ENCODE measurements around the gene TAS2R31. TPM values are rescaled to one million over a fixed set of nuclear protein-coding genes. Genes with fewer than 3 reads are reported as not detected.

The TAS2R31 gene
- total and polyA plus RNA-seq, 2 of the 4 experiments (the other 2 are of a cell fraction): 0.24 to 4.3 TPM

- no peak overlapping the region for H3K18ac ChIP-seq (ENCODE audit: low read depth, low read length)
- H3K4me3 ChIP-seq (ENCODE audit: insufficient read depth, low read depth, low read length): no peak overlapping the region
- H3K23ac ChIP-seq (ENCODE audit: low read depth, low read length): no peak overlapping the region
- H3K9ac ChIP-seq (ENCODE audit: low read depth, low read length): no peak overlapping the region
- dilution Hi-C loops (cut with HindIII; ENCODE audit: low sequenced_read_pairs, unreplicated experiment): no loop called here
- ChIA-PET POLR2A (ENCODE audit: unreplicated experiment) (no interaction called here), CTCF (no interaction called here)
- no peak overlapping the region for H2AK9ac ChIP-seq (replicated peaks; ENCODE audit: low read depth, low read length, poor library complexity)
- no TSS peak for BruUV-seq (replicated peaks)
- no peak overlapping the region for H2BK5ac ChIP-seq (ENCODE audit: low read depth, low read length, poor library complexity, severe bottlenecking)
- ATAC-seq (ENCODE audit: low read depth) (peak; percentile 59), DNase-seq (peak; percentile 64)
- no peaks in the 10 kb centered on the region; the same call in 1 of the 2 replicates for H3K4me1 ChIP-seq (ENCODE audit: control insufficient read depth, insufficient read depth, low read length)
- H3K56ac ChIP-seq (ENCODE audit: extremely low read depth, insufficient read depth, low read length): no peak overlapping the region
- no peaks in the 10 kb centered on the region; the same call in 1 of the 2 replicates for H3K9me1 ChIP-seq (ENCODE audit: insufficient read depth, low read length)
- TF ChIP-seq CEBPB (IDR thresholded peaks at IDR 0.05; ENCODE audit: low read depth, low read length) (no peak), CHD1 (IDR thresholded peaks at IDR 0.05; ENCODE audit: low read depth, low read length) (no peak), NFE2L2 (IDR thresholded peaks at IDR 0.05; ENCODE audit: low read depth, low read length) (no peak), FOS (IDR thresholded peaks at IDR 0.05; ENCODE audit: low read depth, low read length) (no peak), RCOR1 (IDR thresholded peaks at IDR 0.05; ENCODE audit: insufficient replicate concordance, low read length) (no peak), MAZ (IDR thresholded peaks at IDR 0.05; ENCODE audit: borderline replicate concordance, low read depth, low read length) (no peak), POLR2A (IDR thresholded peaks at IDR 0.05; ENCODE audit: low read depth, low read length) (no peak), RAD21 (IDR thresholded peaks at IDR 0.05; ENCODE audit: low read length) (no peak), USF2 (IDR thresholded peaks at IDR 0.05; ENCODE audit: low read depth, low read length) (no peak), ELK1 (IDR thresholded peaks at IDR 0.05; ENCODE audit: borderline replicate concordance, low read depth, low read length) (no peak), BHLHE40 (IDR thresholded peaks at IDR 0.05; ENCODE audit: low read depth, low read length) (no peak), CTCF (conservative IDR thresholded peaks at IDR 0.05; ENCODE audit: low read depth, low read length) (no peak), MXI1 (IDR thresholded peaks at IDR 0.05; ENCODE audit: borderline replicate concordance, low read depth, low read length) (no peak), RFX5 (IDR thresholded peaks at IDR 0.05; ENCODE audit: low read depth, low read length) (no peak), SMC3 (IDR thresholded peaks at IDR 0.05; ENCODE audit: low read depth, low read length) (no peak), MAFK (IDR thresholded peaks at IDR 0.05; ENCODE audit: low read depth, low read length) (no peak)
- no peak overlapping the region for H3K4me2 ChIP-seq (ENCODE audit: low read depth, low read length)
- H3K4ac ChIP-seq (ENCODE audit: low read depth, low read length): no peak overlapping the region
- no peak overlapping the region for H2BK15ac ChIP-seq (ENCODE audit: low read depth, low read length)
- no peak overlapping the region for H4K5ac ChIP-seq (ENCODE audit: low read depth, low read length)
- no peak overlapping the region for H2BK20ac ChIP-seq (ENCODE audit: low read depth, low read length)
- H3K36me3 ChIP-seq (ENCODE audit: control insufficient read depth, insufficient read depth, low read length): no peaks in the 10 kb centered on the region
- H4K8ac ChIP-seq (ENCODE audit: low read depth in 2 of 2, low read length in 2 of 2): no peak overlapping the region
- no peak overlapping the region for H3K27ac ChIP-seq (ENCODE audit: insufficient read depth, low read length)
- no peak overlapping the region for H4K91ac ChIP-seq (ENCODE audit: insufficient read depth, low read depth, low read length)
- H3K9me3 ChIP-seq (ENCODE audit: control insufficient read depth, insufficient read depth, low read length): no peaks in the 10 kb centered on the region
- H2AFZ ChIP-seq (replicated peaks; ENCODE audit: low read length, poor library complexity): no peak overlapping the region
- no peaks in the 10 kb centered on the region for H3K27me3 ChIP-seq (ENCODE audit: control insufficient read depth, insufficient read depth, low read length)
- intact Hi-C loops (cut with micrococcal nuclease): loop anchor here (2.0 kb wide), 1 partner anchor 55 kb away; no protein-coding TSS in a partner anchor
- in situ Hi-C loops (cut with MboI; ENCODE audit: low sequenced_read_pairs): no loop called here
- H2AK5ac ChIP-seq (ENCODE audit: low read depth, low read length): no peak overlapping the region
- no peak overlapping the region for H3K14ac ChIP-seq (replicated peaks; ENCODE audit: low read depth, low read length)
- H3K79me1 ChIP-seq (ENCODE audit: low read depth in 1 of 2, low read length in 2 of 2): peaks cover 3 to 8% of the 10 kb centered on the region in 2 experiments; a peak in 2 of 4 replicates
- H2BK120ac ChIP-seq (ENCODE audit: low read depth, low read length): no peak overlapping the region
- no peaks in the 10 kb centered on the region for H4K20me1 ChIP-seq (ENCODE audit: insufficient read depth, low read length)
Measured at GRCh38 chr12:11014234-11014633, 17.0 kb downstream of the TAS2R31 start.
